Pancreas (tissue), 10 donors: ENCODE measurements around the gene CD300LD. TPM values are rescaled to one million over a fixed set of nuclear protein-coding genes. Genes with fewer than 3 reads are reported as not detected.
"Not testable (repeated sequence)": the region's sequence is repeated elsewhere in the genome, so short reads cannot be mapped to it uniquely, and the experiment has no call there.

Experiments used
- ATAC-seq, 4 donors: fragments of 200-7000 bp; cut with Tn5 transposase; one replicate each; pipeline versions ENCODE4 v1.8.0 to v1.9.1; 2020; ENCODE audit warnings: mild to moderate bottlenecking in 4 of 4, moderate library complexity in 4 of 4
- DNase-seq, 6 donors: peaks; one replicate each; pipeline ENCODE4 v3.0.0-alpha.2; 2020
- FAIRE-seq: peaks from 2 replicates; lab custom pipeline; 2012; peaks lifted over from hg19 to GRCh38; lab: Jason Lieb, UNC
- H3K27ac ChIP-seq, 4 donors: fragments of 200-600 bp; sonication (generic); 1 replicate in 3 of 4; 2 replicates in 1 of 4; pipeline versions ENCODE4 v1.5.0 to v1.8.0; 2020
- H3K27me3 ChIP-seq, 4 donors: fragments of 200-600 bp; one replicate each; pipeline ENCODE4 v1.8.0; 2021
- H3K36me3 ChIP-seq, 3 donors: fragments of 200-600 bp; sonication (generic) in 1 of 3; one replicate each; pipeline versions ENCODE4 v1.5.0 to v1.8.0; 2020 to 2021
- H3K4me1 ChIP-seq, 3 donors: fragments of 200-600 bp; one replicate each; pipeline ENCODE4 v1.8.0; 2021
- H3K4me3 ChIP-seq, 4 donors: fragments of 200-600 bp; sonication (generic) in 2 of 4; one replicate each; pipeline versions ENCODE4 v1.5.0 to v1.8.0; 2020 to 2021
- H3K9me3 ChIP-seq, 4 donors: fragments of 200-600 bp; one replicate each; pipeline ENCODE4 v1.8.0; 2021
- CTCF ChIP-seq, 4 donors: fragments of 200-600 bp; sonication (generic) in 3 of 4; IDR thresholded peaks; one replicate each; pipeline versions ENCODE4 v1.5.0 to v1.8.0; 2021; ENCODE audit warnings: antibody characterized with exemption in 4 of 4
- WGBS, 2 donors: extraction: QIAGEN DNeasy Blood & Tissue Kit; methylation state at CpG; one replicate each; pipeline ENCODE4 v1.1.7; 2013; 5-methylcytosine and 5-hydroxymethylcytosine counted together
- intact Hi-C, 3 donors: fragments of 100-400 bp; cut with DNase I; formaldehyde crosslinking; loops; one replicate each; pipeline versions ENCODE4 v1.11.1 to v1.14.2; 2022
- polyA plus RNA-seq, 2 donors: library from polyadenylated mRNA; stranded (reverse); fragments of 200-250 nt; gene quantifications; one replicate each; pipeline ENCODE4 v1.2.3, GENCODE V29; 2013
- total RNA-seq, 6 donors: library from RNA; stranded (reverse); fragmentation: NEBNext Ultra II Directional in 4 of 6; extraction: Animal tissue kit (Norgen Biotek cat#: 25700) in 4 of 6; gene quantifications; one replicate each; pipeline versions ENCODE4 v1.2.1 to v1.2.4, GENCODE V29; 2021 to 2023
- donor health status: healthy with polysubstance abuse.
- donor health status: DM: no; HTN: no; CAD: no; lungs with moderate emphysema.
- donor health status: DM: no; HTN: no; CAD: no.
- donor health status: control.
- donor health status: control.
- donor health status: Bipolar disorder and iron deficiency.
- donor health status: DM: yes; HTN: yes; CAD: no.
- donor health status: DM: no; HTN: no; CAD: no.
- donor health status: DM: no; HTN: no; CAD: no.
- donor health status: DM: yes; HTN: yes; CAD: no.

The CD300LD gene
- total and polyA plus RNA-seq, 8 donors, result not detected

GRCh38 chr17:74565126-74565525 lies 27.0 kb downstream of the CD300LD start:
- Histone ChIP-seq H3K9me3 (no peaks in the 10 kb centered on the region), H3K27ac (no peak overlapping the region), H3K36me3 (no peaks in the 10 kb centered on the region), H3K4me1 (no peaks in the 10 kb centered on the region), H3K4me3 (no peak overlapping the region), H3K27me3 (no peaks in the 10 kb centered on the region)
- intact Hi-C loops, result no loop called here
- FAIRE-seq, result no peak
- DNase-seq, result no peak
- TF ChIP-seq CTCF (IDR thresholded peaks at IDR 0.05), result no peak
- ATAC-seq, result no peak
- WGBS, 2 donors, result 32 to 46% methylated on average over 5 of the region's 5 CpGs

GRCh38 chr17:74563358-74563757 lies 28.7 kb downstream of the CD300LD start:
- 86 to 93% methylated on average over 1 of the region's 1 CpG for whole genome bisulfite sequencing, 2 donors
- no peaks in the 10 kb centered on the region for H3K27me3 ChIP-seq
- no peak overlapping the region for H3K27ac ChIP-seq
- H3K9me3 ChIP-seq, result no peaks in the 10 kb centered on the region
- no peak for TF ChIP-seq CTCF (IDR thresholded peaks at IDR 0.05)
- no peak overlapping the region for H3K4me3 ChIP-seq
- FAIRE-seq, result no peak
- no peak for ATAC-seq
- intact Hi-C loops, result no loop called here
- H3K36me3 ChIP-seq, result no peaks in the 10 kb centered on the region
- H3K4me1 ChIP-seq, result no peaks in the 10 kb centered on the region
- no peak for DNase-seq

GRCh38 chr17:74561586-74561985 lies 30.5 kb downstream of the CD300LD start:
- 43 to 61% methylated on average over 3 of the region's 3 CpGs for WGBS, 2 donors
- Histone ChIP-seq H3K9me3 (no peaks in the 10 kb centered on the region), H3K27ac (no peak overlapping the region), H3K4me1 (no peaks in the 10 kb centered on the region), H3K27me3 (no peaks in the 10 kb centered on the region), H3K36me3 (no peaks in the 10 kb centered on the region), H3K4me3 (no peak overlapping the region)
- FAIRE-seq (no peak), ATAC-seq (no peak), DNase-seq (no peak)
- intact Hi-C loops, result no loop called here
- no peak for TF ChIP-seq CTCF (IDR thresholded peaks at IDR 0.05)

- Histone ChIP-seq H3K27me3 (no peaks in the 10 kb centered on the region), H3K4me1 (no peaks in the 10 kb centered on the region), H3K27ac (no peak overlapping the region), H3K36me3 (no peaks in the 10 kb centered on the region), H3K9me3 (no peaks in the 10 kb centered on the region), H3K4me3 (no peak overlapping the region)
- DNase-seq, result peak in 1 of 6 donors; percentile 2
- no peak for FAIRE-seq
- TF ChIP-seq CTCF (IDR thresholded peaks at IDR 0.05), result no peak
- 61 to 64% methylated on average over 6 of the region's 6 CpGs for WGBS, 2 donors
- ATAC-seq, result no peak
- intact Hi-C loops, result no loop called here
Observed at GRCh38 chr17:74558882-74559519, 33.1 kb downstream of the CD300LD start.

GRCh38 chr17:74558402-74558801 lies 33.7 kb downstream of the CD300LD start:
- ATAC-seq, FAIRE-seq, H3K9me3 ChIP-seq, H3K27ac ChIP-seq, DNase-seq, H3K4me3 ChIP-seq, intact Hi-C loops, H3K4me1 ChIP-seq, H3K36me3 ChIP-seq, H3K27me3 ChIP-seq: not testable (repeated sequence)
- 66 to 75% methylated on average over 4 of the region's 4 CpGs for WGBS, 2 donors
